Gastrocnemius medialis (tissue), 4 donors: ENCODE data around the gene VAV2. TPM values are rescaled to one million over a fixed set of nuclear protein-coding genes. Genes with fewer than 3 reads are reported as not detected.

Source experiments
- ATAC-seq, 2 donors: fragments of 150-250 bp; one replicate each; pipeline ENCODE4 v1.9.1; 2016
- DNase-seq, 2 donors: peaks; one replicate each; pipeline ENCODE4 v3.0.0-alpha.2; 2019
- H3K27ac ChIP-seq, 4 donors: fragments of 200-600 bp; sonication (generic); 1 replicate in 1 of 4; 2 replicates in 3 of 4; pipeline ENCODE4 v1.5.1; 2016 to 2018; ENCODE audit warnings: mild to moderate bottlenecking in 2 of 4, moderate library complexity in 1 of 4
- H3K27me3 ChIP-seq, 3 donors: fragments of 200-600 bp; sonication (generic) in 2 of 3; 1 replicate in 1 of 3; 2 replicates in 2 of 3; pipeline versions ENCODE4 v1.5.1 to v1.6.0; 2016 to 2019; ENCODE audit warnings: mild to moderate bottlenecking in 1 of 3, moderate library complexity in 1 of 3
- H3K36me3 ChIP-seq, 2 donors: fragments of 200-600 bp; sonication (generic) in 1 of 2; one replicate each; pipeline ENCODE4 v1.5.1; 2017 to 2018
- H3K4me1 ChIP-seq, 2 donors: fragments of 200-600 bp; sonication (generic) in 1 of 2; one replicate each; pipeline ENCODE4 v1.5.1; 2016 to 2017; ENCODE audit warnings: mild to moderate bottlenecking in 2 of 2
- H3K4me3 ChIP-seq, 4 donors: fragments of 200-600 bp; sonication (generic) in 3 of 4; 1 replicate in 1 of 4; 2 replicates in 3 of 4; pipeline ENCODE4 v1.5.1; 2016 to 2019; ENCODE audit warnings: mild to moderate bottlenecking in 2 of 4
- H3K9me3 ChIP-seq, 3 donors: fragments of 200-600 bp; sonication (generic) in 2 of 3; 1 replicate in 1 of 3; 2 replicates in 2 of 3; pipeline ENCODE4 v1.5.1; 2016 to 2019
- CTCF ChIP-seq, 5 experiments: fragments of 450-650 bp in 3 of 5; fragments of 200-600 bp in 2 of 5; sonication (generic) in 2 of 5; IDR thresholded peaks in 4 of 5; conservative IDR thresholded peaks in 1 of 5; 1 replicate in 4 of 5; 2 replicates in 1 of 5; pipeline ENCODE4 v1.5.1; 2016 to 2019; ENCODE audit warnings: antibody characterized with exemption in 5 of 5, mild to moderate bottlenecking in 3 of 5, moderate library complexity in 3 of 5
- POLR2A ChIP-seq, 2 donors: fragments of 450-650 bp; IDR thresholded peaks; one replicate each; pipeline ENCODE4 v1.6.1; 2017; ENCODE audit warnings: antibody characterized with exemption in 2 of 2, mild to moderate bottlenecking in 2 of 2, moderate library complexity in 2 of 2
- in situ Hi-C, 4 donors: fragments of 200-750 bp; cut with MboI; loops; one replicate each; pipeline versions ENCODE4 v1.15.0 to v1.8.0; 2017; ENCODE audit warnings: low sequenced_read_pairs in 4 of 4
- intact Hi-C: fragments of 100-400 bp; cut with DNase I; formaldehyde crosslinking; loops from one replicate; pipeline ENCODE4 v1.15.1; 2023; ENCODE audit warnings: low total_unique reads
- total RNA-seq, 4 donors: library from RNA; depleted of rRNA; stranded (reverse); fragments of >200 nt; gene quantifications; one replicate each; pipeline versions ENCODE4 v1.1.0 to v1.2.3, GENCODE V29; 2016

VAV2 gene
- total RNA-seq, 4 donors from 2014 or later: 0.51 to 1.2 (median 0.97) TPM

- Histone ChIP-seq H3K36me3 (no peaks in the 10 kb centered on the region), H3K4me3 (no peak overlapping the region), H3K4me1 (no peaks in the 10 kb centered on the region), H3K27me3 (peaks cover 0 to 3% (median 0%) of the 10 kb centered on the region in 3 donors), H3K27ac (no peak overlapping the region), H3K9me3 (no peaks in the 10 kb centered on the region)
- no peak for ATAC-seq
- DNase-seq: no peak
- intact Hi-C loops (no loop called here), in situ Hi-C loops (no loop called here)
- no peak for TF ChIP-seq CTCF (IDR thresholded peaks at IDR 0.05 in 4 of 5, conservative IDR thresholded peaks at IDR 0.05 in 1 of 5)
- no peak for TF ChIP-seq POLR2A (IDR thresholded peaks at IDR 0.05)
Measured at GRCh38 chr9:133873461-133873891, 118.6 kb downstream of the VAV2 start.

- no peaks in the 10 kb centered on the region for H3K4me1 ChIP-seq
- ATAC-seq (no peak), DNase-seq (no peak)
- intact Hi-C loops: no loop called here
- in situ Hi-C loops: no loop called here
- H3K9me3 ChIP-seq: no peaks in the 10 kb centered on the region
- H3K27ac ChIP-seq: no peak overlapping the region
- no peaks in the 10 kb centered on the region for H3K36me3 ChIP-seq
- peaks cover 0 to 3% (median 0%) of the 10 kb centered on the region in 3 donors for H3K27me3 ChIP-seq
- TF ChIP-seq CTCF (IDR thresholded peaks at IDR 0.05 in 4 of 5, conservative IDR thresholded peaks at IDR 0.05 in 1 of 5) (no peak), POLR2A (IDR thresholded peaks at IDR 0.05) (no peak)
- no peak overlapping the region for H3K4me3 ChIP-seq
Measured at GRCh38 chr9:133873009-133873408, 119.1 kb downstream of the VAV2 start.

DNA sequence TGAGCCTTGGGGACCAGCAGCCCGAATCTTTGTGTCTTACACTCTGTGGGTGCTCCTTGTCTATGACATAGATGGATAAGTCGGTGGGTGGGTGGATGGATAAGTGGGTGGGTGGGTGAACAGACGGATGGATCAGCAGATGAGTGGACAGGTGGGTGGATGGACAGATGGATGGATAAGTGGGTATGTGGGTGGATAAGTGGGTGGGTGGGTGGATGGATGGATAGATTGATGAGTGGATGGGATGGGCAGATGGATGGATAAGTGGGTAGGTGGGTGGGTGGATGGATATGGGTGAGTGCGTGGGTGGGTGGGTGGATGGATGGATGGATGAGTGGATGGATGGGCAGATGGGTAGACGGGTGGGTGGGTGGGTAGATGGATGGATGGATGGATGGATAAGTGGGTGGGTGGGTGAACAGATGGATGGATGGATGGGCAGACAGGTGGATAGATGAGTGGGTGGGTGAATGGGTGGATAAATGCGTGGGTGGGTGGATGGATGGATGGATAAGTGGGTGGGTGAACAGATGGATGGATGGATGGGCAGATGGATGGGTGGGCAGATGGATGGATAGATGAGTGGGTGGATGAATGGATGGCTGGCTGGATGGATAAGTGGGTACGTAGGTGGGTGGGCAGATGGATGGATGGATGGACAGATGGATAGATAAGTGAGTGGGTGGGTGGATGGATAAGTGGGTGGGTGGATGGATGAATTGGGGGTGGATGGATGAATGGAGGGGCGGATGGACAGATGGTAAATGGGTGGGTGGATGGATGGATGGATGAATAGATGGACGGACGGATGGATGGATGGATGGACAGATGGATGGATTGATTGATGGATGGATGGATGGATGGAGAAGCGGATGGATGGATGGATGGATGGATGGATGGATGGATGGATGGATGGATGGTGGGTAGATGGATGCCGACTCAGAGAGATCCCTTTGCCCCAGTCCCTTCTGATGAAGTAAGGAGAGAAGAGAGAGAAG lies 121.2 kb downstream of the VAV2 start:
- TF ChIP-seq CTCF (IDR thresholded peaks at IDR 0.05 in 4 of 5, conservative IDR thresholded peaks at IDR 0.05 in 1 of 5) (no peak), POLR2A (IDR thresholded peaks at IDR 0.05) (no peak)
- Histone ChIP-seq H3K9me3 (no peaks in the 10 kb centered on the region), H3K36me3 (no peaks in the 10 kb centered on the region), H3K27ac (no peak overlapping the region), H3K4me3 (no peak overlapping the region), H3K4me1 (no peaks in the 10 kb centered on the region), H3K27me3 (peaks cover 0 to 3% (median 0%) of the 10 kb centered on the region in 3 donors)
- intact Hi-C loops (no loop called here), in situ Hi-C loops (no loop called here)
- no peak for DNase-seq
- ATAC-seq: no peak

DNA sequence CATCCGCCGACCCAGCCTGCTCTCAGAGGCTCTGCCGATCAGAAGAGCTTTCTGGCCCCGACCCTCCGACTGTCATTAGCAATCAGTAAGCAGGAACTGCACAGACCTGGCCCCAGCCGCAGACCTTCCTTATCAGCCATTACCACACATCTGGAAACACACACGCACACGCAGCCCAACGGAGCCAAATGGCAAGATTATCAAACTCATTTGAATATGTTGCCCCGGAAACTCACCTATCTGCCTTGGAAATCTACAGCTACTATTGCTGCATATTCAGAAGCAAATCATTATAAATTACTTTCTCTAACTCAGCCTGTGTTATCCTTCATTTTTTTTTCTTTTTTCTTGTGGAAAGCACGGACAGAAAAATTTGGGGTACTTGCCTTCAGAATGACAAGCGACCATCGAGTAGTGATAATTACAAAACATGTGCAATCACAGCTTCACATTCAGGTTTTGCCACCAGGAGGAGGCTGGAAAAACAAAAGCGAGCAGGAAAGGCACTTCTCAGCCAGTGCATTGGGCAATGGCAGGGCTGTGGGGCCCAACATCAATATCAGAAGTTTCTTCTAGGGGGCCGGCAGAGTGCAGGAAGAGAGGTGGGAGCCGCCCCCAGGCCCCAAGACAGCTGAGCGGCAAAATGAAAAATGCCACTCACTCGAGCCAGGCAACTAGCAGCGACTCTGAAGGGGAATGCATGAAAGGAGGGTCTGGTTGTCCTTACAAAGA lies 122.3 kb downstream of the VAV2 start:
- ATAC-seq (no peak), DNase-seq (no peak)
- H3K27ac ChIP-seq: no peak overlapping the region
- in situ Hi-C loops (no loop called here), intact Hi-C loops (no loop called here)
- TF ChIP-seq CTCF (IDR thresholded peaks at IDR 0.05 in 4 of 5, conservative IDR thresholded peaks at IDR 0.05 in 1 of 5): no peak
- TF ChIP-seq POLR2A (IDR thresholded peaks at IDR 0.05): no peak
- H3K9me3 ChIP-seq: no peaks in the 10 kb centered on the region
- H3K27me3 ChIP-seq: peaks cover 0 to 3% (median 0%) of the 10 kb centered on the region in 3 donors
- no peak overlapping the region for H3K4me3 ChIP-seq
- no peaks in the 10 kb centered on the region for H3K4me1 ChIP-seq
- no peaks in the 10 kb centered on the region for H3K36me3 ChIP-seq
